Stimulated activated CD8-positive, alpha-beta memory T cell treated with anti-CD3 and anti-CD28 coated beads, Interleukin-15, amount 100 ng/mL, for 4 hours (primary cell): ENCODE data around the gene RO60.
A peak's percentile ranks its signal among the peaks of the same experiment; 100 is the strongest.

Experiments used
- DNase-seq, 2 donors: peaks; one replicate each; pipeline ENCODE4 v3.0.0-alpha.2; 2020; ENCODE audit warnings: low read depth in 2 of 2

The RO60 gene

DNA sequence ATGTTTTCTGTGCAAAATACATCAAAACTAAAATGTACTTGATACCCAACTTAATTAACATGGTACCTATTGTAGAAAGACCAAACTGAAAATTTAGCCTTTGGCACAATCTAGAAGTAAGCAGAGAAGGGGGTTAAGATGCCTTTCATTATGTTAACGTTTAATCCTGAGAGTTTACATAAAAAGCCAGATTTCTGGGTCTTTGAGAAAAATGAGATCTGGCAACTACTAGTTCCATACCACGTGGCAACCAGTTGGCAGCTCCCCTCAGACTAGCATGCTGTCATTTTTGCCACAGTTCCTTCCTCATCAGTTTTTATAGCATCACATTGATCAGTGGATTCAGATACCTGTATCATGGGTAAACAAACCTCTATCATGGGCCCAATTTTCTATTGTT is 1.5 kb downstream of the RO60 start:
- DNase-seq, result no peak

GRCh38 chr1:193062698-193063463 is 3.5 kb downstream of the RO60 start:
- DNase-seq, result no peak

DNA sequence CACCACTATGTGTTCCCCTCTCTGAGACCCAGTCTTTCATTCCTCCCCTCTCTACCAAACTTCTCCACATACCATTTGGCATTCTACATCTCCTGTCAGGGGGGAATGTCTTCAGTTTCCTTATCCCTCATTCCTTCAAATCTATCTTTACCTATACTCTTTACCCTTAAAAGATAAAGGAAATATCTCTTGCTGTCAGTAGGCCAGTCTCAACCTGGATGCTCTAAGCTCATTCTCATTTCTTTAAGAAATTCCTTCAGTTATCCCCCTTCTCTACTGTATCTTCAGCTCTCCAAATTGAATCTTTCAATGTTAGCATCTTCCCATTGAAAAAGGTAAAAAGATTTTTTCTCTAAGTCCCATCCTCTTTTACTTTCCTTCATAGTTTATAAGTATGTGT is 6.5 kb downstream of the RO60 start:
- no peak for DNase-seq

GRCh38 chr1:193066606-193067005 is 7.2 kb downstream of the RO60 start:
- no peak for DNase-seq

- no peak for DNase-seq
Observed at GRCh38 chr1:193068013-193068412, 8.6 kb downstream of the RO60 start.

DNA sequence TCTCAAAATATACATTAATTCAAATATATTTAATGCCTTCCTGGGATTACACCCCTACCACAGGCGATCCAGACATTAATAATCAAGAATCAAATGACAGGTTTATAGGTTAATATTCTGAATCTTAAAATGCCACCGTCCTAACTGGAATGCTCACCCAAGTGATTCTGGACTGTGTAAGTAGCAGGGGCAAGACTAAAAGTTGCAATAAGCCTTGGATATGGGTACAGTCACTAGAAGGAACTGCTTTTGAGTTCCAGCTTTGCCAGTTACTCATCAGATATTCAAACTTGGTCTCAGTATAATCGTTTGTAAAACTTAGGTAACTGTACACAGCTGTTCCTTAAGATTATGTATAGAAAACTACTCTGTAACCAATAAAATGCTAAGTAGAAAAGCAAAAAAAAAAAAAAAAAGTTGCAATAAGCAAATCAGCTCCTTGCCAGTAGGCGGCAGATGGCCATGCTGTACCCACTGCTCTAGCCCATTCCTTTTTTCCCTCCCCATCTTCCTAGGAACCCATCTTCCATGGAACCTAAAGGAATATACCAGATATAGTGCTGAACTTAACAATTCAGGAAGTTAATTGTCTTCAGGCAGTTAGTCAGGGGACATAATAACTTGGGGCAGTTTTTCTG is 10.5 kb downstream of the RO60 start:
- DNase-seq, result no peak

DNA sequence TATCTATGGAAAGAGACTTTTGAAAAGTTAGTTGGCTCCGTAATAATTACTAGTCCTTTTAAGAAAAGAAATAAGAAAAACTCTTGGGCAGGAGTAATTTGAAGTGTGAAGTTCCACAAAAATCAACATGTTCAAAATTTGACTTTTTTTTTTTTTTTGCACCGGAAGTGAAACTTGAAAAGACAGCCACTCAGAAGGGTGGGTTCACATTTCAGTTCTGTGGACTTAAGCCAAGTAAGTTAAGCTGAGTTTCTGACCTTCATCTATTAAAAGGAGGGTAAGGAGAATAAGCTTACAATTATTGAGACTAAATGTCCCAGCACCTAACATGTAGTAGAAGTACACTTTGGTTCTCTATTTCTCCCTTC is 11.0 kb downstream of the RO60 start:
- no peak for DNase-seq

DNA sequence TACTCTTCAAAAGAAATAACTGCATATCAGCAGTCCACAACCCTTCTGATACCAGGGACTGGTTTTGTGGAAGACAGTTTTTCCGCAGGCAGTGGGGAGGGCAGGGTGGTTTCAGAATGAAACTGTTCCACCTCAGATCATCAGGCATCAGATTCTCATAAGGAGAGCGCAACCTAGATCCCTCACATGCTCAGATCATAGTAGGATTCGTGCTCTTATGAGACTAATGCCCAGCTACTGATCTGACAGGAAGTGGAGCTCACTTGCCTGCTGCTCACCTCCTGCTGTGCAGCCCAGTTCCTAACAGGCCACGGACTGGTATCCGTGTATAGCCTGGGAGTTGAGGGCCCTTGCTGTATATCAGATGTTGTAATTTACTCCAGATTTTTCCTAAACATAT is 11.5 kb downstream of the RO60 start:
- no peak for DNase-seq

- no peak for DNase-seq
Observed at GRCh38 chr1:193077991-193078390, 18.6 kb downstream of the RO60 start.

DNA sequence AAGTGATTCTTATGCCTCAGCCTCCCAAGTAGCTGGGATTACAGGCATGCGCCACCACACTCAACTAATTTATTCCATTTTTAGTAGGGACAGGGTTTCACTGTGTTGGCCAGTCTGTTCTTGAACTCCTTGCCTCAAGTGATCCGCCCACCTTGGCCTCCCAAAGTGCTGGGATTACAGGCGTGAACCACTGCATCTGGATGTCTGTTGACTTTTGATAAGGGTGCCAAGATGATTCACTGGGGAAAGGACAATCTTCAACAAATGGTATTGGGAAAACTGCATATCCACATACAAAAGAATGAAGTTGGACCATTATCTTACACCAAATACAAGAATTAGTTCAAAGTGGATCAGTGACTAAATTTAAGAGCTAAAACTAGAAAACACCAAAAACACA is 19.8 kb downstream of the RO60 start:
- DNase-seq, result no peak

- DNase-seq, result no peak
Observed at GRCh38 chr1:193083365-193084088, 24.1 kb downstream of the RO60 start.

GRCh38 chr1:193085263-193085662 is 25.9 kb downstream of the RO60 start:
- no peak for DNase-seq

DNA sequence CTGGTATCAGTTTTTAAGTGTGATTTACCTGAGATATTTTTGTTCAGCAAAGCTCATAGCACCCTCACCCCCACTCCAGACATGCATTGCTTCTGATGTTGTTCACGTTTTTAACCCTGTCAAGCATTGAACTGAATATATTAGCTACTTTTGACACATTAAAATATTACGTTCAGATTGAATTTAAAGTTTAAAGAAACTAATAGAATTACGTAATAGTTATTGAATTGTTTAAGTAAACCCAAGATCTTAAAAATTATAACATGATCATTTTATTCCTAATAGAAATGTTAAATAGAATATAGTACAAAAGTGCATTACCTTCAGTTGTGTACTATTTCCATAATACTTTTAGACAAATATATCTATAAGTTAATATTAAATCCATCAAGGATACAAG is 26.9 kb downstream of the RO60 start:
- DNase-seq, result no peak

DNA sequence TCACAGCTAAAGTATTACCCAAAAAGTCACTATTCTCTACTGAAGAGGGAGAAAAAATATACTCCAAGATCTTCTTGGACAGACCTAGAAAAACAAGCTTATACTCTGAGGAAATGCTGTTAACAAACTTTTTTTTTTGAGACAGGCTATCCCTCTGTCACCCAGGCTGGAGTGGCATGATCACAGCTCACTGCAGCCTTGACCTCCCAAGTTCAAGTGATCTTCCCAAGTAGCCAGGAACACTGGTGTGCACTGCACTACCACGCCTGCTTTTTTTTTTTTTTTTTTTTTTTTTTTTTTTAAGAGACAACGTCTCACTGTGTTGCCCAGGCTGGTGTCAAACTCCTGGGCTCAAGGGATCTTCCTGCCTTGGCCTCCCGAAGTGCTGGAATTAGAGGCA is 28.5 kb downstream of the RO60 start:
- DNase-seq, result no peak

GRCh38 chr1:193090865-193091264 is 31.5 kb downstream of the RO60 start:
- no peak for DNase-seq

DNA sequence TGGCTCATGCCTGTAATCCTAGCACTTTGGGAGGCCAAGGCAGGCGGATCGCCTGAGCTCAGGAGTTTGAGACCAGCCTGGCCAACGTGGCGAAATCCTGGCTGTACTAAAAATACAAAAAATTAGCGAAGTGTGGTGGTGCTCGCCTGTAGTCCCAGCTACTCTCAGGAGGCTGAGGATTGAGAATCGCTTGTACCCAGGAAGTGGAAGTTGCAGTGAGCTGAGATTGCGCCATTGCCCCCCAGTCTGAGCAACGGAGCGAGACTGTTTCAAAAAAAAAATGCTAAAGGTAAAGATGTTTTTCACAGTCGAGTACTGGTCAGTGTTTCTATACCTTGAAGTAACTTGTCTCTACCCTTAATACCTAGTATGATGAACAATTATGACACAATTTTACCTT is 34.7 kb downstream of the RO60 start:
- no peak for DNase-seq

GRCh38 chr1:193102662-193103061 is 43.2 kb downstream of the RO60 start:
- no peak for DNase-seq

- DNase-seq, result no peak
Observed at GRCh38 chr1:193103759-193104501, 44.5 kb downstream of the RO60 start.

- DNase-seq, result no peak
Observed at GRCh38 chr1:193104502-193104906, 45.1 kb downstream of the RO60 start.

DNA sequence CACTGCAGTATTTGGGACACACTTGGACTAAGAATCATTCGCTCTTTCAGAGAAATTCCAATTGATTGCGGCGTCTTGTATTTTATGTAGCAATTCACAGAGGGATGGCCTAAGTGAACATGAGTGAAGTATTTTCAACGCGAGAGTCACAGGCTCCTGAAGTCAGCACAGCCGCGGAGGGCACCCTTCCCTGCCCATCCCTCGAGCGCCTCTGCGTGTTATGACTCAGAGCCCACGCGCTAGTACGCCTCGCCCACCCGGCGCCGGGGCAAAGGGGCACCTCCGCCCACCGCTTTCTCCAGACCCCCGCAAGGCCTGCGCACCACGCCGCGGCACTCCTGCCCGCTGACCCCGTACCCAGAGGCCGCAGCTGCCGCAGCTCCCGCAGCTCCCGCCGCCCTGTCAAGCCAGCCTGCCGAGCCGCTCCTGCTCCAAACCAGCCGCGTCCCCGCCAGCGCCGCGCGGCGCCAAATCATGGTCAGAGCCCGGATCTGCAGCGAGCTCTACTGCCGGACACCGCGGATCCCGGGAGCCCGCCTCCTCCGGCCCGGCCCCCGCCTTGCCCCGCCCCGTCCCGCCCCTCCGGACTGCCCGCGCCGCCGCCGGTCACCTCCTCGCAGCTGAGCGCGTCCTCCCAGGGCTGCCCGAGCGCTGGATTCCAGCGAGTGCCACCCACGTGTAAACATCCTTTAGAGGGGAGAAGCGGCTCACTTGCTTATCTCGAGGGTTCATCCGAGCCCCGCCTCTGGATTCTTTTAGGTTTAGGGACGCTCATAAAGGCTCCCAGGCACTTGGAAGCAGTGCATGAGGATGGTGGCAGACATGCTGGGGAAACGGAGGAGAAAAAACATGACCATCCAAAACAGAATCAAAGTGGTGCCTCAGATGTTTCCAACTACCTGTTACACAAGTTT is 45.8 kb downstream of the RO60 start, which contains the start of gene GLRX2:
GLRX2 (minus strand) TSS at position 508 of the 914 bp plus-strand sequence; CDS start at position 476, 32 bp downstream.
- DNase-seq, result peak; percentile 55 to 56

DNA sequence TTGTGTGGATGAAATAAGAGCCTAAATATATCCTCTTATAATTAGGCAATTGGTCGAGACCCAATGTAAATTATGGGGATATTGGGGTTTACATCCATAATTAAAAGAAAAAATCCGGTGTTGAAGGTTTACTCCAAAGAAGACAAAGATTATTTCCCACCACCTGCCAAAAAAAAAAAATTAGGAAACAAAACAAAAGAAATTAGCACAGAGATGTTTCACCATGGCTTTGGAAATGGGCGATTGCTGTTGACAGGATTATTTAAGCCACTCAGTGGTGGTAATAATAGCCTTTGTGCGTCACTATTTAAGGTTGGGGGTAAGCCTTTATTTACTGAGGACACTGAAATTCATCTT is 46.4 kb downstream of the RO60 start:
- DNase-seq, result no peak
